Neural cell (in vitro differentiated cells): Measurements from ENCODE around the gene SCLY. TPM values are rescaled to one million over a fixed set of nuclear protein-coding genes. Genes with fewer than 3 reads are reported as not detected.

ENCODE experiments used
- H2AFZ ChIP-seq: fragments of 200-600, 300-800 bp; sonication (generic), shearing (Covaris generic); 2 replicates; pipeline ENCODE4 v1.6.0; 2014; ENCODE audit warnings: low read depth, mild to moderate bottlenecking, antibody characterized with exemption, low read length, moderate library complexity
- H3F3A ChIP-seq: fragments of 200-600 bp; shearing (Covaris generic); 2 replicates; pipeline ENCODE4 v1.6.1; 2016; ENCODE audit warnings: mild to moderate bottlenecking, moderate library complexity, mixed read lengths, antibody characterized with exemption, low read length; ENCODE audit not compliant: insufficient read depth, poor library complexity, severe bottlenecking
- H3K27ac ChIP-seq: fragments of 200-600, 300-800 bp; sonication (generic), shearing (Covaris generic); 2 replicates; pipeline ENCODE4 v1.5.1; 2014; ENCODE audit warnings: mild to moderate bottlenecking, low read length, moderate library complexity
- H3K27me3 ChIP-seq: fragments of 300-800, 200-600 bp; sonication (generic), shearing (Covaris generic); 2 replicates; pipeline ENCODE4 v1.6.0; 2014; ENCODE audit warnings: mild to moderate bottlenecking, low read depth, low read length, moderate library complexity; ENCODE audit not compliant: insufficient read depth
- H3K36me3 ChIP-seq: fragments of 300-800, 200-600 bp; sonication (generic), shearing (Covaris generic); 2 replicates; pipeline ENCODE4 v1.5.1; 2014; ENCODE audit warnings: mild to moderate bottlenecking, antibody characterized with exemption, low read length, moderate library complexity; ENCODE audit not compliant: insufficient read depth
- H3K4me2 ChIP-seq: fragments of 300-800, 200-600 bp; sonication (generic), shearing (Covaris generic); 2 replicates; pipeline ENCODE4 v1.6.0; 2014; ENCODE audit warnings: mild to moderate bottlenecking, low read length
- H3K4me3 ChIP-seq: fragments of 300-800, 200-600 bp; sonication (generic), shearing (Covaris generic); 2 replicates; pipeline ENCODE4 v1.5.1; 2014; ENCODE audit warnings: mild to moderate bottlenecking, low read length, moderate library complexity
- H3K79me2 ChIP-seq: fragments of 200-600 bp; shearing (Covaris generic); replicated peaks from 2 replicates; pipeline ENCODE4 v1.6.0; 2014; ENCODE audit warnings: mild to moderate bottlenecking, low read length, moderate library complexity; ENCODE audit not compliant: insufficient read depth
- H3K9ac ChIP-seq: fragments of 300-800, 200-600 bp; sonication (generic), shearing (Covaris generic); 2 replicates; pipeline ENCODE4 v1.6.1; 2016; ENCODE audit warnings: mild to moderate bottlenecking, low read length, mixed read lengths
- H3K9me2 ChIP-seq: fragments of 200-600 bp; shearing (Covaris generic); 2 replicates; pipeline ENCODE4 v1.6.1; 2016; ENCODE audit warnings: mild to moderate bottlenecking, low read length, mixed read lengths; ENCODE audit not compliant: insufficient read depth
- H3K9me3 ChIP-seq: fragments of 200-600, 300-800 bp; sonication (generic), shearing (Covaris generic); 2 replicates; pipeline ENCODE4 v1.6.1; 2016; ENCODE audit warnings: mild to moderate bottlenecking, mixed run types, low read length, moderate library complexity, mixed read lengths
- H4K20me1 ChIP-seq: fragments of 200-600 bp; shearing (Covaris generic); 2 replicates; pipeline ENCODE4 v1.6.1; 2016; ENCODE audit warnings: mild to moderate bottlenecking, mixed run types; ENCODE audit not compliant: insufficient read depth
- EP300 ChIP-seq: fragments of 450-650 bp; conservative IDR thresholded peaks from 2 replicates; pipeline ENCODE4 v1.6.1; 2014; ENCODE audit warnings: antibody characterized with exemption, mild to moderate bottlenecking, moderate library complexity; ENCODE audit not compliant: poor library complexity, severe bottlenecking
- EZH2 ChIP-seq: fragments of 200-600, 300-800 bp; shearing (Covaris generic), sonication (generic); IDR thresholded peaks from 2 replicates; pipeline ENCODE4 v1.6.1; 2014; ENCODE audit warnings: antibody characterized with exemption, low read length, borderline replicate concordance, mild to moderate bottlenecking; ENCODE audit not compliant: insufficient read depth, poor library complexity, severe bottlenecking
- MXI1 ChIP-seq: fragments of 450-650 bp; conservative IDR thresholded peaks from 2 replicates; pipeline ENCODE4 v1.6.1; 2014; ENCODE audit warnings: antibody characterized with exemption, mild to moderate bottlenecking; ENCODE audit not compliant: poor library complexity, severe bottlenecking
- POLR2AphosphoS5 ChIP-seq: IDR thresholded peaks from 2 replicates; pipeline ENCODE4 v1.6.1; 2012
- RAD21 ChIP-seq: fragments of 450-650 bp; conservative IDR thresholded peaks from 2 replicates; pipeline ENCODE4 v1.6.1; 2014; ENCODE audit warnings: antibody characterized with exemption, mild to moderate bottlenecking, moderate library complexity
- SMC3 ChIP-seq: fragments of 450-650 bp; conservative IDR thresholded peaks from 2 replicates; pipeline ENCODE4 v1.6.1; 2014; ENCODE audit warnings: antibody characterized with exemption, mild to moderate bottlenecking, moderate library complexity; ENCODE audit not compliant: poor library complexity
- TAF1 ChIP-seq: IDR thresholded peaks from 2 replicates; pipeline ENCODE4 v1.6.1; 2012; ENCODE audit warnings: low read depth
- polyA plus RNA-seq: library from polyadenylated mRNA; depleted of rRNA; stranded (reverse); fragments of >200 nt; gene quantifications from 2 replicates; pipeline ENCODE4 v1.2.3, GENCODE V29; 2014
- TF ChIP-seq, protein P1 (sequence below): IDR thresholded peaks from 2 replicates; pipeline ENCODE4 v1.6.1; 2012; ENCODE audit warnings: borderline replicate concordance
- TF ChIP-seq, protein P2 (sequence below): fragments of 450-650 bp; IDR thresholded peaks from 2 replicates; pipeline ENCODE4 v1.5.1; 2014; ENCODE audit warnings: antibody characterized with exemption, mild to moderate bottlenecking, moderate library complexity; ENCODE audit not compliant: poor library complexity, severe bottlenecking

The SCLY gene
- polyA plus RNA-seq, 1 donor from 2014 or later: 15.9 TPM

GRCh38 chr2:238121511-238122286 lies 60.9 kb downstream of the SCLY start:
- no peaks in the 10 kb centered on the region for H3K79me2 ChIP-seq
- no peaks in the 10 kb centered on the region for H3K9me3 ChIP-seq
- no peak overlapping the region for H3K9ac ChIP-seq
- H3K4me2 ChIP-seq: no peak overlapping the region
- no peak overlapping the region for H2AFZ ChIP-seq
- H3K9me2 ChIP-seq: no peaks in the 10 kb centered on the region
- H3K27ac ChIP-seq: no peak overlapping the region
- no peaks in the 10 kb centered on the region for H3K27me3 ChIP-seq
- no peaks in the 10 kb centered on the region for H3F3A ChIP-seq
- TF ChIP-seq EZH2 (no peak), SMC3 (no peak), EP300 (no peak), RAD21 (no peak), POLR2AphosphoS5 (no peak), TAF1 (no peak), MXI1 (no peak)
- TF ChIP-seq, protein P1, sequence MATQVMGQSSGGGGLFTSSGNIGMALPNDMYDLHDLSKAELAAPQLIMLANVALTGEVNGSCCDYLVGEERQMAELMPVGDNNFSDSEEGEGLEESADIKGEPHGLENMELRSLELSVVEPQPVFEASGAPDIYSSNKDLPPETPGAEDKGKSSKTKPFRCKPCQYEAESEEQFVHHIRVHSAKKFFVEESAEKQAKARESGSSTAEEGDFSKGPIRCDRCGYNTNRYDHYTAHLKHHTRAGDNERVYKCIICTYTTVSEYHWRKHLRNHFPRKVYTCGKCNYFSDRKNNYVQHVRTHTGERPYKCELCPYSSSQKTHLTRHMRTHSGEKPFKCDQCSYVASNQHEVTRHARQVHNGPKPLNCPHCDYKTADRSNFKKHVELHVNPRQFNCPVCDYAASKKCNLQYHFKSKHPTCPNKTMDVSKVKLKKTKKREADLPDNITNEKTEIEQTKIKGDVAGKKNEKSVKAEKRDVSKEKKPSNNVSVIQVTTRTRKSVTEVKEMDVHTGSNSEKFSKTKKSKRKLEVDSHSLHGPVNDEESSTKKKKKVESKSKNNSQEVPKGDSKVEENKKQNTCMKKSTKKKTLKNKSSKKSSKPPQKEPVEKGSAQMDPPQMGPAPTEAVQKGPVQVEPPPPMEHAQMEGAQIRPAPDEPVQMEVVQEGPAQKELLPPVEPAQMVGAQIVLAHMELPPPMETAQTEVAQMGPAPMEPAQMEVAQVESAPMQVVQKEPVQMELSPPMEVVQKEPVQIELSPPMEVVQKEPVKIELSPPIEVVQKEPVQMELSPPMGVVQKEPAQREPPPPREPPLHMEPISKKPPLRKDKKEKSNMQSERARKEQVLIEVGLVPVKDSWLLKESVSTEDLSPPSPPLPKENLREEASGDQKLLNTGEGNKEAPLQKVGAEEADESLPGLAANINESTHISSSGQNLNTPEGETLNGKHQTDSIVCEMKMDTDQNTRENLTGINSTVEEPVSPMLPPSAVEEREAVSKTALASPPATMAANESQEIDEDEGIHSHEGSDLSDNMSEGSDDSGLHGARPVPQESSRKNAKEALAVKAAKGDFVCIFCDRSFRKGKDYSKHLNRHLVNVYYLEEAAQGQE: no peak
- TF ChIP-seq, protein P2, sequence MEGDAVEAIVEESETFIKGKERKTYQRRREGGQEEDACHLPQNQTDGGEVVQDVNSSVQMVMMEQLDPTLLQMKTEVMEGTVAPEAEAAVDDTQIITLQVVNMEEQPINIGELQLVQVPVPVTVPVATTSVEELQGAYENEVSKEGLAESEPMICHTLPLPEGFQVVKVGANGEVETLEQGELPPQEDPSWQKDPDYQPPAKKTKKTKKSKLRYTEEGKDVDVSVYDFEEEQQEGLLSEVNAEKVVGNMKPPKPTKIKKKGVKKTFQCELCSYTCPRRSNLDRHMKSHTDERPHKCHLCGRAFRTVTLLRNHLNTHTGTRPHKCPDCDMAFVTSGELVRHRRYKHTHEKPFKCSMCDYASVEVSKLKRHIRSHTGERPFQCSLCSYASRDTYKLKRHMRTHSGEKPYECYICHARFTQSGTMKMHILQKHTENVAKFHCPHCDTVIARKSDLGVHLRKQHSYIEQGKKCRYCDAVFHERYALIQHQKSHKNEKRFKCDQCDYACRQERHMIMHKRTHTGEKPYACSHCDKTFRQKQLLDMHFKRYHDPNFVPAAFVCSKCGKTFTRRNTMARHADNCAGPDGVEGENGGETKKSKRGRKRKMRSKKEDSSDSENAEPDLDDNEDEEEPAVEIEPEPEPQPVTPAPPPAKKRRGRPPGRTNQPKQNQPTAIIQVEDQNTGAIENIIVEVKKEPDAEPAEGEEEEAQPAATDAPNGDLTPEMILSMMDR: no peak
- no peaks in the 10 kb centered on the region for H4K20me1 ChIP-seq
- H3K36me3 ChIP-seq: no peaks in the 10 kb centered on the region
- no peak overlapping the region for H3K4me3 ChIP-seq

DNA sequence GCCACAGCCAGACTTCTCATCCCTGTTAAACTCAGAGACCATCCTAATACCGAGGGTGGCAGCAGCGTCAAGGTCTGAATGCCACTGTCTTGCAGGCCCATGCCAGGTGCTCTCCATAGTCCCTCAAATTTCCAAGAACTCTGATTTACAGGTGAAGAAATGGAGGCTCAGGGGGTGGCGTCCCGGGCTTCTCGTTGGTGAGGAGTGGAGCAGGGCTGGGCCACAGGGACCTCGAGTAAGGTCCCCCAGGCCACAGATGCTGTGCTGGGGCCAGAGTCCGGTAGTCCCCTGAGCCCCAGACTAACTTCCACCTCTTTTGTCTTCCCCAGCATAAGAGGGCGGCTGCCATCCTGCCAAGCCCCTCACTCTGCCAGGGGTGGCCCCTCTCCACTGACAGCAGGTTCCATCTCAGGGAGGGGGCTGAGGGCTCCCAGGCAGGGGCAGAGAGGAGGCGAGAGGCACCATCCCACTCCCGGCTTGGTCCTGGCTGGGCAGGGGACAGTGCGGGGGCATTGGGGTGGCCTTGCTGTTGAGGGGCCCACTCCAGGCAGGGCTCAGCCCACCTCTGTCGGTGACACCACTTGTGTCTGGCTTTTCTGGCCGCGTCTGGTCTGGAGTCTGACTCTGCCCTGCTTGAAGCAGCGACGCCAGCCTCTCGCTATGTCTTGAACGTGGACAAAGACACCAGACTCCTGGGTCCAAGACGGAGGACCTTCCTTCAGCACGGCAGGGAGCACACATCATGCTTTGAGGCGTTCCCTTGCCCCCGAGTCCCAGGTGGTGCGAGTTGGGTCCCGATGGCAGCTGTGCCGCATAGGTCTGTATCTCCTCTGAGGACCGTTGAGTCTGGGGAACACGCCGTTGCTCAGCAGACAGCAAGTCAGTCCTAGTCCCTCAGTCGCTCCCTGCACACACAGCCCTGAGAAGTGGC lies 61.8 kb downstream of the SCLY start:
- H3K4me3 ChIP-seq: no peak overlapping the region
- H3K9me2 ChIP-seq: no peaks in the 10 kb centered on the region
- no peak overlapping the region for H3K9ac ChIP-seq
- no peaks in the 10 kb centered on the region for H3F3A ChIP-seq
- no peak overlapping the region for H3K27ac ChIP-seq
- no peaks in the 10 kb centered on the region for H3K9me3 ChIP-seq
- H2AFZ ChIP-seq: no peak overlapping the region
- no peak for TF ChIP-seq RAD21
- TF ChIP-seq, protein P1: no peak
- no peak for TF ChIP-seq EP300
- no peak for TF ChIP-seq TAF1
- TF ChIP-seq EZH2: no peak
- TF ChIP-seq, protein P2: no peak
- TF ChIP-seq MXI1: no peak
- no peak for TF ChIP-seq POLR2AphosphoS5
- TF ChIP-seq SMC3: no peak
- no peaks in the 10 kb centered on the region for H4K20me1 ChIP-seq
- no peak overlapping the region for H3K4me2 ChIP-seq
- H3K36me3 ChIP-seq: no peaks in the 10 kb centered on the region
- no peaks in the 10 kb centered on the region for H3K79me2 ChIP-seq
- no peaks in the 10 kb centered on the region for H3K27me3 ChIP-seq
